Measurements from ENCODE around the gene EGF. TPM values are rescaled to one million over a fixed set of nuclear protein-coding genes. Genes with fewer than 3 reads are reported as not detected.

EGF gene
- total RNA-seq, 3 donors from 2014 or later (not counting 1 experiment from before 2014, with no cell fraction given): 0.48 to 1.2 (median 1.1) TPM

GRCh38 chr4:109976189-109976588, 63.5 kb downstream of the EGF start:
- Histone ChIP-seq H3K4me3 (ENCODE audit: low read length) (no peak overlapping the region), H3K9me3 (ENCODE audit: control insufficient read depth, insufficient read depth, low read length) (no peaks in the 10 kb centered on the region), H3K4me1 (ENCODE audit: control insufficient read depth, insufficient read depth, low read length) (no peaks in the 10 kb centered on the region), H3K27ac (ENCODE audit: low read length) (no peak overlapping the region), H3K36me3 (ENCODE audit: control insufficient read depth, insufficient read depth, low read length) (no peaks in the 10 kb centered on the region), H3K27me3 (ENCODE audit: control insufficient read depth, insufficient read depth, low read length) (no peaks in the 10 kb centered on the region)
- Mint-ChIP-seq H3K4me1 (peaks cover 13 to 15% of the 10 kb centered on the region in 2 donors), H3K27me3 (ENCODE audit: low read depth in 2 of 2) (peaks cover 6 to 22% of the 10 kb centered on the region in 2 donors), H3K27ac (no peak overlapping the region), H3K4me3 (no peak overlapping the region), H3K36me3 (no peaks in the 10 kb centered on the region), H3K9me3 (no peaks in the 10 kb centered on the region)
- 97% methylated on average over 3 of the region's 6 CpGs for WGBS (ENCODE audit: insufficient coverage)
- DNase-seq (no peak), ATAC-seq (no peak)
- intact Hi-C loops (cut with micrococcal nuclease): no loop called here
- no peak for TF ChIP-seq CTCF (IDR thresholded peaks at IDR 0.05)

- Mint-ChIP-seq H3K36me3 (no peaks in the 10 kb centered on the region), H3K9me3 (no peaks in the 10 kb centered on the region), H3K27ac (no peak overlapping the region), H3K4me3 (no peak overlapping the region), H3K27me3 (ENCODE audit: low read depth in 2 of 2) (peaks cover 6 to 23% of the 10 kb centered on the region in 2 donors), H3K4me1 (peaks cover 6% of the 10 kb centered on the region in 2 donors)
- Histone ChIP-seq H3K9me3 (ENCODE audit: control insufficient read depth, insufficient read depth, low read length) (no peaks in the 10 kb centered on the region), H3K4me1 (ENCODE audit: control insufficient read depth, insufficient read depth, low read length) (no peaks in the 10 kb centered on the region), H3K27ac (ENCODE audit: low read length) (no peak overlapping the region), H3K36me3 (ENCODE audit: control insufficient read depth, insufficient read depth, low read length) (no peaks in the 10 kb centered on the region), H3K27me3 (ENCODE audit: control insufficient read depth, insufficient read depth, low read length) (no peaks in the 10 kb centered on the region), H3K4me3 (ENCODE audit: low read length) (no peak overlapping the region)
- WGBS (ENCODE audit: insufficient coverage): 100% methylated on average over 1 of the region's 2 CpGs
- peak; percentile 39 for TF ChIP-seq CTCF (IDR thresholded peaks at IDR 0.05)
- intact Hi-C loops (cut with micrococcal nuclease): loop anchor here (1.0 kb wide), 1 partner anchor 556 kb away; no protein-coding TSS in a partner anchor
- ATAC-seq: peak in 1 of 3 donors; percentile 45
- peak in 1 of 2 donors; percentile 52 for DNase-seq
Observed at GRCh38 chr4:109977854-109978501, 65.3 kb downstream of the EGF start.

- no peak for TF ChIP-seq CTCF (IDR thresholded peaks at IDR 0.05)
- Mint-ChIP-seq H3K27ac (no peak overlapping the region), H3K27me3 (ENCODE audit: low read depth in 2 of 2) (peaks cover 6 to 23% of the 10 kb centered on the region in 2 donors), H3K36me3 (no peaks in the 10 kb centered on the region), H3K9me3 (no peaks in the 10 kb centered on the region), H3K4me3 (no peak overlapping the region), H3K4me1 (no peaks in the 10 kb centered on the region)
- no peaks in the 10 kb centered on the region for H3K27me3 ChIP-seq (ENCODE audit: control insufficient read depth, insufficient read depth, low read length)
- H3K36me3 ChIP-seq (ENCODE audit: control insufficient read depth, insufficient read depth, low read length): no peaks in the 10 kb centered on the region
- DNase-seq (no peak), ATAC-seq (no peak)
- no peaks in the 10 kb centered on the region for H3K9me3 ChIP-seq (ENCODE audit: control insufficient read depth, insufficient read depth, low read length)
- intact Hi-C loops (cut with micrococcal nuclease): loop anchor here (1.0 kb wide), 1 partner anchor 557 kb away; no protein-coding TSS in a partner anchor
- H3K4me3 ChIP-seq (ENCODE audit: low read length): no peak overlapping the region
- H3K4me1 ChIP-seq (ENCODE audit: control insufficient read depth, insufficient read depth, low read length): no peaks in the 10 kb centered on the region
- no peak overlapping the region for H3K27ac ChIP-seq (ENCODE audit: low read length)
- 65% methylated on average over 3 of the region's 5 CpGs for WGBS (ENCODE audit: insufficient coverage)
Observed at GRCh38 chr4:109978704-109979454, 66.2 kb downstream of the EGF start.
